ENCODE results near the gene FAM161B. TPM values are rescaled to one million over a fixed set of nuclear protein-coding genes. Genes with fewer than 3 reads are reported as not detected.

FAM161B gene
- total RNA-seq, 2 donors from 2014 or later = 4.6 to 5.9 TPM

DNA sequence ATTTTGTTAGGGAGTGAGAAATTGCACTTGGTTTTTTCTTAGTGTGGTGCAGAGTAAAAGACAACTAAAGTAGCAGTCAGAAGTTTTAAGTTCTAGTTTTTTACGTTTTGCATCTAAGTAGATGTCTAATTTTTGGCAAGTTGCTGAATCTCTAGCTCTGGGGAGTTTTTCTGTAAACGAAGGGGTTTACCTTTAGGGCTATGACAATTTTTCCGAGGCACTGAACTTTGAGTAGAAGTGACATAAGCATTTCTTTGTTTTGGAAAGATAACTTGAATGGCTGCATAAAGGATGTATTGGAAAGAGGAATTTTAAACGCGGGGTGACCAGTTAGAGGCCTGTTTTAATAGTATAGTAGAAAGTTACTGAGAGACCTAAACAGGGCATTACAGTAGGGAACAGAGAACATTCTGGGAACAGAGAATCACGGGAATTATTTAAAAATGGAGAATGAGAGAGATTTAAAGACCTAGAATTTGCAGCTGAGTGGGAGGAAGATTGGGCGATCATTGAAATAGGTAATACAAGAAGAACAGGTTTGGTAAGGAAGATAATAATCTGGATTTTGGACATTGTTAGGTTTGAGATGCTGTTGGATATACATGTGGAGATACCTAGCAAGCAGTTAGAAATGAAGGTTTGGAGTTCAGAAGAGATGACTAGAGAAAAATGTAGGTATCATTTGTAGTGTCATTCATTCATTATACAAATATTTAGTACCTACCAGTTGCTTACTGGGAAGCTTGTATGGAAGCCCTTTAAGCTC, 62.0 kb downstream of the FAM161B start:
- no peak for DNase-seq

DNA sequence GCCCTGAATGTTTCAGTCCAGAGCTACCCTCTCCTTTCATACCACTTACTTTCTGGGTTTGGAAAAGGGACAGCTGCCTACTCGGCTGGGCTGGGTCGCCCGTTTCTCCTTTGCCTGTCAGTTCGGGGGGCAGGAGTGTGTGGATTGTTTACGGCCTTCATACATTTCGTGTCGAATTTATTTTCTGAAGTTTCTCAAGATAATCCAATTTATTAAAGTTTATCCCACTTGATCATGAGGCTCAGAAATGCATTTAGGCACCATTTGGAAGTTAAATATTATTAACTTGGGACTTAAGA, 62.6 kb downstream of the FAM161B start:
- intact Hi-C loops (cut with DNase I, micrococcal nuclease) = no loop called here
- no peak for DNase-seq
- no peak for ATAC-seq

More for the DNA sequence above, 62.0 kb downstream of the FAM161B start:
- no peak for ATAC-seq
- intact Hi-C loops (cut with DNase I, micrococcal nuclease) = no loop called here

DNA sequence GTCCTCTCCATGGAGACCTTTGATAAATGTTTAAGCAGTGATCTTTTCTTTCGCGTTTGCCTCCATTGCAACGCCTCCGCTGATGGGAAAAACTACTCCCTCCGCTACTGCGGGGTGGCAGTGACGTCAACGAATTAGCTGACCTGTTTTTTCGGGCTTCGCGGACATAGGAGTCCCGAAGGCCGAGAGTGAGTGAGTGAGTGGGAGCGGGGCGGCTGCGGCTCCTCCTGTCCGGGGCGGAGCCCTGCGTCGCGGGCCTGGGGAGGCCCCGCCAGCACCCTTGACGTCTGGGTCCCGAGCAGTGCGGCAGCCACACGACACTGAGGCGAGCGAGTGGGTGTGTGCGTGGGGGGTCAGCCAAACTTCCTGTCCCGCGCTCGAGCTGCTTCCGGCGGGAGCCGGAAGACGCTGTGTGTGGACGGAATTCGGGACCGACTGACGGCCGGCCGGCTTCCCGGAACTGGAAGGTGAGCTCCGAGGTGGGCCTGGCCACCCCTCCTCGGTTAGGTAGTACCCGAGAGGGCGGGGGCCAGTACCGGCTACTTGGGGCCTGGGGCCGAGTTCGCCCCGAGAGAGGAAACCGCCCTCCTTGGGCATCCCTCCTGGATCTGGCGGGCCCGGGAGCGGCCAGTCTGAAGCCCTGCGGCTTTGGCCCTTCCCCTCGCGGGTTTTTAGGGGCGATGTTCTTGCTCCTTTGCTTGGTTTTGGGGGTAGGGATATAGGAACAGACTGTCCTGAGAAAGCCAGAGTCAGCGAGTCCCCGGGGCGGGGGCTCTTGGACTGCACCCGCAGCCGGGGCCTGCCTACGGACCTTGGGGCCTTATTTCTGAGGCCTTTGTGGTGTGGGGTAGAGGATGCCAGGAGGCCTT, 63.2 kb downstream of the FAM161B start, which contains the start of gene ZNF410:
Gene ZNF410, plus strand, starts transcription at position 411 of the 869 bp plus-strand sequence. CDS start 5,317 bp downstream, outside the sequence.
- peak; percentile 96 for ATAC-seq
- intact Hi-C loops (cut with DNase I, micrococcal nuclease) = no loop called here
- peak; percentile 91 to 94 for DNase-seq

DNA sequence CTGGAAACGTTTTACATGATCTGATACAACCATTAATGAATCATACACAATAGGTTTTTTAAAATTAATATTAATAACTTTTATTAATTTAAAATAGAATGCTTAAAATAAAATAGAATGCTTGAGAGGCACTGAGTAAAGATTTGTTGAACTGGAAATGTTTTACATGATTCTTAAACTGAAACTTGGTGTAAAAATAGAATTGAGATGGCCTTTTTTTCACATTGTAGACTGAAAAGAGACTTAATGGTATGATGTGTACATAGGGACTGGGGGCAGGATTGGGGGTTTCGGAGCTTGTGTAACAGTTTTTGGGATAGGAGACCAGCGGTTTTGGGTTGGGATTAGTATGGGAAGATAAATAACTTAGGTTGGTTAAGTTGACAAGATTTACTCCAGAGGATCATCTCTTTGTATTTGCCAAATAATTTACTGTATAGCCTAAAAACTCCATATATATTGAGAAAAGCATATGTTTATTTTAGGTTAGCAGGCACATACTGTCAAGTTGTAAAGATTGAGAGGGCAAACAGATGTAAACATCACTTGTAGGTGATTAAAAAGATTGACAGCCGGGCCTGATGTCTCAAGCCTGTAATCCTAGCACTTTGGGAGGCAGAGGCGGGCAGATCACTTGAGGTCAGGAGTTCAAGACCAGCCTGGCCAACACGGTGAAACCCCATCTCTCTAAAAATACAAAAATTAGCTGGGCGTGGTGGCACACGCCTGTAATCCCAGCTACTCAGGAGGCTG, 65.3 kb downstream of the FAM161B start:
- no peak for DNase-seq
- intact Hi-C loops (cut with DNase I, micrococcal nuclease) = no loop called here
- ATAC-seq = no peak

Other genes starting within 250 kb of the FAM161B start
- 10 to 100 TPM; 15.3 to 47.1 TPM for gene PNMA1, start 235.7 kb downstream of the FAM161B start, total RNA-seq
- 10 to 100 TPM; 14.7 to 16.0 TPM for gene PTGR2, start 98.3 kb downstream of the FAM161B start, total RNA-seq
- 10 to 100 TPM; 40.1 to 40.2 TPM for gene ZNF410, start 63.2 kb downstream of the FAM161B start, total RNA-seq
- 10 to 100 TPM; 18.5 to 21.5 TPM for gene COQ6, start 208 bp upstream of the FAM161B start, total RNA-seq
- gene ENTPD5, start 69.2 kb upstream of the FAM161B start, total RNA-seq = 100 to 1,000 TPM; 201 to 203 TPM
- gene BBOF1, start 69.3 kb upstream of the FAM161B start, total RNA-seq = 1 to 10 TPM; 3.1 to 4.5 TPM
- gene ALDH6A1, start 134.4 kb upstream of the FAM161B start, total RNA-seq = 10 to 100 TPM; 29.4 to 47.1 TPM
- 1 to 10 TPM; 5.0 to 6.3 TPM for gene LIN52, start 134.9 kb upstream of the FAM161B start, total RNA-seq

Measured in left colon (tissue), 2 donors.